ENCODE measurements around the gene CARMIL3.
"Not testable (repeated sequence)": the region's sequence is repeated elsewhere in the genome, so short reads cannot be mapped to it uniquely, and the experiment has no call there.

DNA sequence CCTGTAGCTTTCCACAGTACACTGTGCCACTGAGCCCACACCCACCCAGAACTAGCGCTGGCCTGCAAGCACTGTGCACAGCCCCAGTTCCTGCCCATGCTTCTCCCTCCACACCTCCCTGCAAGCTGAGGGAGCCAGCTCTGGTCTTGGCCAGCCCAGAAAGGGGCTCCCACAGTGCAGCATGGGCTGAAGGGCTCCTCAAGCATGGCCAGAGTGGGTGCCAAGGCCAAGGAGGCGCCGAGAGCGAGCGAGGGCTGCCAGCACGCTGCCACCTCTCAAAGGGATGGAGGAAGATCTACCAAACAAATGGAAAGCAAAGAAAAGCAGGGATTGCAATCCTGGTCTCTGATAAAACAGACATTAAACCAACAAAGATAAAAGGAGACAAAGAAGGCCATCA is 36.1 kb upstream of the CARMIL3 start:
- TF ChIP-seq CTCF (conservative IDR thresholded peaks at IDR 0.05; ENCODE audit: low read length); EZH2phosphoT487 (IDR thresholded peaks at IDR 0.05; ENCODE audit: borderline replicate concordance): not testable (repeated sequence)
